Activated CD8-positive, alpha-beta T cell treated with anti-CD3 and anti-CD28 coated beads, Interleukin-2, amount 10 ng/mL, durations not matched to agents 7 days and 5 days (primary cell): Measurements from ENCODE around the gene TPD52L2. TPM values are rescaled to one million over a fixed set of nuclear protein-coding genes. Genes with fewer than 3 reads are reported as not detected.
"Not testable (repeated sequence)": the region's sequence is repeated elsewhere in the genome, so short reads cannot be mapped to it uniquely, and the experiment has no call there.

Experiments
- ATAC-seq: fragments of 150-1000 bp; cut with Tn5 transposase; one replicate; pipeline ENCODE4 v1.10.0; 2021; ENCODE audit warnings: moderate library complexity
- CTCF ChIA-PET: fragments of 350-600 bp; sonication (Branson Sonifier 250); formaldehyde crosslinking; loops from one replicate; lab custom pipeline; 2021; ENCODE audit warnings: antibody characterized with exemption; lab: Charles Lee
- POLR2A ChIA-PET: fragments of 350-600 bp; sonication (Branson Sonifier 250); formaldehyde crosslinking; loops from one replicate; lab custom pipeline; 2021; ENCODE audit warnings: antibody characterized with exemption; lab: Charles Lee
- DNase-seq: peaks from one replicate; pipeline ENCODE4 v3.0.0-alpha.2; 2020
- H3K27ac Mint-ChIP-seq: one replicate; pipeline ENCODE4 v1.8.0; 2021; ENCODE audit warnings: mild to moderate bottlenecking, mixed read lengths
- H3K27me3 Mint-ChIP-seq: one replicate; pipeline ENCODE4 v1.8.0; 2021; ENCODE audit warnings: low read depth, mixed read lengths
- H3K36me3 Mint-ChIP-seq: one replicate; pipeline ENCODE4 v1.8.0; 2021; ENCODE audit warnings: low read depth, mixed read lengths
- H3K4me1 Mint-ChIP-seq: one replicate; pipeline ENCODE4 v1.8.0; 2021; ENCODE audit warnings: low read depth, mixed read lengths
- H3K4me3 Mint-ChIP-seq: one replicate; pipeline ENCODE4 v1.8.0; 2021; ENCODE audit warnings: mild to moderate bottlenecking, mixed read lengths
- H3K9me3 Mint-ChIP-seq: one replicate; pipeline ENCODE4 v1.8.0; 2022; ENCODE audit warnings: mixed read lengths; ENCODE audit not compliant: insufficient read depth
- total RNA-seq, 2 experiments: library from RNA; stranded (reverse); gene quantifications; one replicate each; pipeline ENCODE4 v1.2.3, GENCODE V29; 2021

TPD52L2 gene
- total RNA-seq, 2 experiments from 2014 or later: 35.7 to 40.0 TPM

DNA sequence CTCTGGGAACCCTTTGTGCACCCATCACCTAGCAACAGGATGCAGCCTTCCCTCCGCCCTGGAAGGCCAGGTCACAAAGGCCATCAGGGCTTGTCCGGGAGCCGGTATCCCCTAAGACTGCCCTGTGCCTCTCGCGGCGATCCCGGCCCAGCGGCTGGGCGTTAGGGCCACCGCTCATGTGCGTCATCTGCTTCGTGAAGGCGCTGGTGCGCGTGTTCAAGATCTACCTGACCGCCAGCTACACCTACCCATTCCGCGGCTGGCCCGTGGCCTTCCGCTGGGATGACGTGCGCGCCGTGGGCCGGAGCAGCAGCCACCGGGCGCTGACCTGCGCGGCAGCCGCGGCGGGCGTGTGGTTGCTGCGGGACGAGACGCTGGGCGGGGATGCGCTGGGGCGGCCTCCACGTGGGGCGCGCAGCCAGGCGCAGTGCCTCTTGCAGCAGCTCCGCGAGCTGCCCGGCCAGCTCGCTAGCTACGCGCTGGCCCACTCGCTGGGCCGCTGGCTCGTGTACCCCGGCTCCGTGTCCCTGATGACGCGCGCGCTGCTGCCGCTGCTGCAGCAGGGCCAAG, 3.6 kb upstream of the TPD52L2 start, which contains the start of gene ABHD16B:
TSS of gene ABHD16B (plus strand) at position 134 of the 570 bp plus-strand sequence. CDS start at position 177, 43 bp downstream.
- Mint-ChIP-seq H3K27ac (no peak within 1 kb of the TSS), H3K9me3 (no peaks in the 10 kb centered on the region), H3K4me1 (peaks cover 44% of the 10 kb centered on the region), H3K36me3 (peaks cover 21% of the 10 kb centered on the region), H3K4me3 (no peak within 1 kb of the TSS), H3K27me3 (no peaks in the 10 kb centered on the region)
- ChIA-PET POLR2A (interaction anchor here (1.0 kb wide), 1 partner anchor 131 kb away, joined by 4 read pairs; no protein-coding TSS in a partner anchor), CTCF (interaction anchor here (4.4 kb wide), 1 partner anchor 154 kb away, joined by 46 read pairs; the partner anchor contains the start of genes ARFRP1 and ZGPAT)
- no peak for DNase-seq
- no peak for ATAC-seq

DNA sequence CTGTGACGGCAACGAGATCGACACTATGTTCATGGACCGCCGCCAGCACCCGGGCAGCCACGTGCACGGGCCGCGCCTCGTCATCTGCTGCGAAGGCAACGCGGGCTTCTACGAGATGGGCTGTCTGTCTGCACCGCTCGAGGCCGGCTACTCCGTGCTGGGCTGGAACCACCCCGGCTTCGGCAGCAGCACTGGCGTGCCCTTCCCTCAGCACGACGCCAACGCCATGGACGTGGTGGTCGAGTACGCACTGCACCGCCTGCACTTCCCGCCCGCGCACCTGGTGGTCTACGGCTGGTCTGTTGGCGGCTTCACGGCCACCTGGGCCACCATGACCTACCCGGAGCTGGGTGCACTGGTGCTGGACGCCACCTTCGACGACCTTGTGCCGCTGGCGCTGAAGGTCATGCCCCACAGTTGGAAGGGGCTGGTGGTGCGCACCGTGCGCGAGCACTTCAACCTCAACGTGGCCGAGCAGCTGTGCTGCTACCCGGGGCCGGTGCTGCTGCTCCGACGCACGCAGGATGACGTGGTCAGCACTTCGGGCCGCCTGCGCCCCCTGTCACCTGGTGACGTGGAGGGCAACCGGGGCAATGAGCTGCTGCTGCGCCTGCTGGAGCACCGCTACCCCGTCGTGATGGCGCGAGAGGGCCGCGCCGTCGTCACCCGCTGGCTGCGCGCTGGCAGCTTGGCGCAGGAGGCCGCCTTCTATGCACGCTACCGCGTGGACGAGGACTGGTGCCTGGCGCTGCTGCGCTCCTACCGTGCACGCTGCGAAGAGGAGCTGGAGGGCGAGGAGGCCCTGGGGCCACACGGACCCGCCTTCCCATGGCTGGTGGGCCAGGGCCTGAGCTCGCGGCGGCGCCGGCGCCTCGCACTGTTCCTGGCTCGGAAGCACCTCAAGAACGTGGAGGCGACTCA, 2.8 kb upstream of the TPD52L2 start:
- ChIA-PET POLR2A (interaction anchor here (1.0 kb wide), 2 partner anchors 108 to 131 kb away, joined by 3 to 4 read pairs; no protein-coding TSS in a partner anchor), CTCF (interaction anchor here (4.4 kb wide), 1 partner anchor 155 kb away, joined by 46 read pairs; the partner anchor contains the start of genes ARFRP1 and ZGPAT)
- DNase-seq: no peak
- Mint-ChIP-seq H3K27me3 (no peaks in the 10 kb centered on the region), H3K36me3 (peaks cover 21% of the 10 kb centered on the region), H3K27ac (no peak overlapping the region), H3K9me3 (no peaks in the 10 kb centered on the region), H3K4me1 (peaks cover 44% of the 10 kb centered on the region), H3K4me3 (no peak overlapping the region)
- no peak for ATAC-seq

- ATAC-seq (no peak), DNase-seq (no peak)
- H3K4me3 Mint-ChIP-seq: peak overlapping the region; percentile 94
- peaks cover 36% of the 10 kb centered on the region for H3K4me1 Mint-ChIP-seq
- H3K27ac Mint-ChIP-seq: peak overlapping the region; percentile 96
- no peaks in the 10 kb centered on the region for H3K9me3 Mint-ChIP-seq
- CTCF ChIA-PET: interaction anchor here (0.6 to 4.4 kb wide), 7 partner anchors 11 to 325 kb away, joined by 3 to 46 read pairs (median 14); partner anchors contain the start of genes ARFRP1, LIME1, PTK6 and ZGPAT
- H3K36me3 Mint-ChIP-seq: peaks cover 24% of the 10 kb centered on the region
- POLR2A ChIA-PET: interaction anchor here (1.3 to 2.5 kb wide), 2 partner anchors 8 to 127 kb away, joined by 6 to 14 read pairs; partner anchors contain the start of gene LIME1
- no peaks in the 10 kb centered on the region for H3K27me3 Mint-ChIP-seq
Observed at GRCh38 chr20:63863021-63863797, 1.9 kb upstream of the TPD52L2 start.

GRCh38 chr20:63863798-63864544, 1.1 kb upstream of the TPD52L2 start:
- no peaks in the 10 kb centered on the region for H3K27me3 Mint-ChIP-seq
- peaks cover 26% of the 10 kb centered on the region for H3K36me3 Mint-ChIP-seq
- ChIA-PET POLR2A (interaction anchor here (0.7 to 2.5 kb wide), 6 partner anchors 8 to 326 kb away, joined by 3 to 14 read pairs (median 6); partner anchors contain the start of genes LIME1, PTK6, RTEL1 and SAMD10), CTCF (interaction anchor here (0.6 to 4.4 kb wide), 10 partner anchors 11 to 326 kb away, joined by 3 to 46 read pairs (median 9); partner anchors contain the start of genes ARFRP1, LIME1, PTK6 and ZGPAT)
- H3K4me3 Mint-ChIP-seq: peak overlapping the region; percentile 94
- H3K4me1 Mint-ChIP-seq: peaks cover 30% of the 10 kb centered on the region
- H3K27ac Mint-ChIP-seq: peak overlapping the region; percentile 96
- no peaks in the 10 kb centered on the region for H3K9me3 Mint-ChIP-seq
- DNase-seq (peak; percentile 87), ATAC-seq (peak; percentile 71)

GRCh38 chr20:63864545-63864977, 509 bp upstream of the TPD52L2 start:
- Mint-ChIP-seq H3K4me3 (peak overlapping the region; percentile 94), H3K4me1 (peaks cover 24% of the 10 kb centered on the region), H3K36me3 (peaks cover 32% of the 10 kb centered on the region), H3K27ac (peak overlapping the region; percentile 96), H3K27me3 (no peaks in the 10 kb centered on the region), H3K9me3 (no peaks in the 10 kb centered on the region)
- ATAC-seq (peak; percentile 4), DNase-seq (no peak)
- CTCF ChIA-PET: interaction anchor here (1.0 to 4.4 kb wide), 16 partner anchors 9 to 327 kb away, joined by 3 to 46 read pairs (median 6); partner anchors contain the start of genes ARFRP1, LIME1, OPRL1 and PRPF6
- POLR2A ChIA-PET: interaction anchor here (0.7 to 2.5 kb wide), 14 partner anchors 9 to 343 kb away, joined by 3 to 14 read pairs (median 4); partner anchors contain the start of genes LIME1, PTK6, RGS19 and RTEL1

- ATAC-seq, H3K27me3 Mint-ChIP-seq, POLR2A ChIA-PET, H3K4me3 Mint-ChIP-seq, H3K27ac Mint-ChIP-seq, H3K9me3 Mint-ChIP-seq, DNase-seq: not testable (repeated sequence)
- CTCF ChIA-PET: interaction anchor here (3.6 kb wide), 1 partner anchor 8 kb away, joined by 14 read pairs; no protein-coding TSS in a partner anchor
- H3K4me1 Mint-ChIP-seq: peaks cover 22% of the 10 kb centered on the region
- peaks cover 32% of the 10 kb centered on the region for H3K36me3 Mint-ChIP-seq
Observed at GRCh38 chr20:63867042-63867441, 2.0 kb downstream of the TPD52L2 start.

GRCh38 chr20:63868264-63868663, 3.2 kb downstream of the TPD52L2 start:
- H3K36me3 Mint-ChIP-seq: peaks cover 34% of the 10 kb centered on the region
- no peaks in the 10 kb centered on the region for H3K9me3 Mint-ChIP-seq

DNA sequence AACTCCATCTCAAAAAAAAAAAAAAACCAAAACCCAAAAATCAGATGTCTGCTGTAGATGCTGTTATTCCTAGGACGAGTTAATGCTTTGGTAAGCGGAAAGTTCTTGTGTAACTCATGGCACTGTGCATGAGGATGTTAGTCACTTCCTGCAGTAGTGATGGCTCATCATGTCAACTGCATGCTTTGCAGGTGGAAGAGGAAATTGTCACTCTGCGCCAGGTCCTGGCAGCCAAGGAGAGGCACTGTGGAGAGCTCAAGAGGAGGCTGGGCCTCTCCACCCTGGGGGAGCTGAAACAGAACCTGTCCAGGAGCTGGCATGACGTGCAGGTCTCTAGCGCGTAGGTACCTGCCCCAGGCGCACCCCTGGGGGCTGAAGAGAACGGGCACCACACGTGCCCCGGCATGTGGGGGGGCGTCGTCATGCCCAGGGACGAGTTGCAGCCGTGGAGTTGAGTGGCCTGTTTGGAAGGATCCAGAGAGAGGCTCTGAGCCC, 8.5 kb downstream of the TPD52L2 start:
- Mint-ChIP-seq H3K36me3 (peaks cover 46% of the 10 kb centered on the region), H3K4me3 (no peak overlapping the region), H3K9me3 (no peaks in the 10 kb centered on the region), H3K4me1 (peaks cover 9% of the 10 kb centered on the region), H3K27ac (peak overlapping the region; percentile 64), H3K27me3 (no peaks in the 10 kb centered on the region)
- DNase-seq: peak; percentile 38
- ChIA-PET POLR2A (interaction anchor here (0.6 kb wide), 1 partner anchor 8 kb away, joined by 3 read pairs; no protein-coding TSS in a partner anchor), CTCF (interaction anchor here (2.8 kb wide), 1 partner anchor 8 kb away, joined by 14 read pairs; the partner anchor contains the start of gene TPD52L2)
- peak; percentile 64 for ATAC-seq

More at GRCh38 chr20:63868264-63868663, 3.2 kb downstream of the TPD52L2 start:
- Mint-ChIP-seq H3K4me1 (peaks cover 23% of the 10 kb centered on the region), H3K4me3 (no peak overlapping the region), H3K27ac (no peak overlapping the region), H3K27me3 (no peaks in the 10 kb centered on the region)
- CTCF ChIA-PET: interaction anchor here (0.9 kb wide), 1 partner anchor 106 kb away, joined by 3 read pairs; no protein-coding TSS in a partner anchor
- no peak for ATAC-seq
- POLR2A ChIA-PET: no interaction called here
- DNase-seq: no peak

DNA sequence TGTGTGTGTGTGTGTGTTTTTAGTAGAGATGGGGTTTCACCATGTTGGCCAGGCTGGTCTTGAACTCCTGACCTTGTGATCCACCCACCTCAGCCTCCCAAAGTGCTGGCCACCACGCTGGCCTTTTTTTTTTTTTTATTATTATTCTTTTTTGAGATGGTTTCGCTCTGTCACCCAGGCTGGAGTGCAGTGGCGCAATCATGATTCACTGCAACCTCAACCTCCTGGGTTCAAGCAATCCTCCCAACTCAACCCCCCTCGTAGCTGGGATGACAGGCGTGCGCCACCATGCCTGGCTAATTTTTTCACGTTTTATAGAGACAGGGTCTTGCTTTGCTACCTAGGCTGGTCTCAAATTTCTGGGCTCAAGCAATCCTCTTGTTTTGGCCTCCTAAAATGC, 9.2 kb downstream of the TPD52L2 start:
- not testable (repeated sequence) for H3K9me3 Mint-ChIP-seq, H3K4me3 Mint-ChIP-seq, H3K27me3 Mint-ChIP-seq, DNase-seq, H3K27ac Mint-ChIP-seq, ATAC-seq, H3K4me1 Mint-ChIP-seq
- ChIA-PET CTCF (interaction anchor here (2.8 kb wide), 1 partner anchor 9 kb away, joined by 14 read pairs; the partner anchor contains the start of gene TPD52L2), POLR2A (interaction anchor here (0.6 kb wide), 1 partner anchor 8 kb away, joined by 3 read pairs; no protein-coding TSS in a partner anchor)
- peaks cover 43% of the 10 kb centered on the region for H3K36me3 Mint-ChIP-seq
